Muscle of back (tissue), 11 donors: Measurements from ENCODE around the gene CDC42BPA. TPM values are rescaled to one million over a fixed set of nuclear protein-coding genes. Genes with fewer than 3 reads are reported as not detected.
A peak's percentile ranks its signal among the peaks of the same experiment; 100 is the strongest.

ENCODE experiments used
- DNase-seq, 3 donors: peaks; one replicate each; pipeline versions ENCODE4 v3.0.0 to v3.0.0-alpha.2; 2013
- polyA plus RNA-seq, 10 donors: library from polyadenylated mRNA; unstranded; fragments of 120-200 nt; gene quantifications; one replicate each; pipeline ENCODE4 v1.2.1, GENCODE V29; 2013; ENCODE audit not compliant: insufficient read length in 10 of 10

Gene CDC42BPA
- polyA plus RNA-seq, 10 donors = 27.0 to 36.1 (median 31.9) TPM

DNA sequence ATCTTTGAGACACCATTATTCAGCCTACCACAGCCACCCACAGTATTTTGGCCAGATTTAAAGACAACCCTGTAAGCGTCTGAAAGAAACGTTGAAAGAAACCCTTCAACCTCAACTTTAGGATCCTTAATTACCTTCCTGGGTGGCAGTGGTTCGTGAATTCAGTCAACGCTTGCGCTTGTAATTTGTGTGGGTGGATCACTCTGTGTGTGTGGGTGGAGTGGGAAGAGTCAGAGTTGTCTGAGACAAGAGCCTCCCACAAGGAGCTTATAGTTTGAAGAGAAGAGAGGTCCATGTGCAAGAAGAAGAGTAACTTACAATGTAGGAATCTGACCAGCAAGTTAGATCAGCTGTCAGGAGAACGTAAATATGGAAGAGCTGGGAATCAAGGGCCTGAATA is 369.8 kb downstream of the CDC42BPA start:
- no peak for DNase-seq

DNA sequence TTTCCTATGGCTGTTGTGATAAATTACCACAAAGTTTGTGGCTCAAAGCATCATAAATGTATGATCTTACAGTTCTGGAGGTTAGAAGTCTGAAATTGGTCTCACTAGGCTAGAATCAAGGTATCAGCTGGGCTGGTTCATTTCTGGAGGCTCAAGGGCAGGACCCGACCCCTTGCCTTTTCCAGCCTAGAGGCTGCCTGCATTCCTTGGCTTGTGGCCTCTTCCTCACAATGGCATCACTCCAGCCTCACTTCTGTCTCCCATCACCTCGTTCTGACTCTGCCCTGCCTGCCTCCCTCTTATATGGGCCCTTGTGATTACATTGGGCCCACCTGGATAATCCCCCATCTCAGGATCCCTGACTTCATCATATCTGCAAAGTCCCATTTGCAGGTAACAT is 370.2 kb downstream of the CDC42BPA start:
- DNase-seq = no peak

GRCh38 chr1:226946841-226947240 is 371.5 kb downstream of the CDC42BPA start:
- no peak for DNase-seq

DNA sequence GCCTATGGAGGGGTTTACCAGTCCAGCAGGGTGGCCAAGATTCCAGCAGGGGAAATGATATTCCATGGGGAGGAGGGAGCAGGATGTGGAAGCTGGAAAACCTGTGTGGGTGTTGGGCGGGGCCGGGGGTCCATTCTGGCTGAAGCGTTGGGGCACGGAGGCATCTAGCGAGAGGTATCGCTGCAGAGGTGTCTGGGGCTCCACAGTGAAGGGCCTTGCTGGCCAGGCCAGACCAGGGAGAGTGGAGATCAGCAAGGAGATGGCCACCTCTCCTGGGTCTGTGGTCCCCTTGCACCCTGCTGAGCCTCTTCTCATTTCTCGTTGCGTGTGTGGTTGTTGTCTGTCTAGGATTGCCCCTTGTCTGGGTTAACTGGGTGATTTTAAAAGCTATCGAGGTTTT is 372.0 kb downstream of the CDC42BPA start:
- DNase-seq = no peak

DNA sequence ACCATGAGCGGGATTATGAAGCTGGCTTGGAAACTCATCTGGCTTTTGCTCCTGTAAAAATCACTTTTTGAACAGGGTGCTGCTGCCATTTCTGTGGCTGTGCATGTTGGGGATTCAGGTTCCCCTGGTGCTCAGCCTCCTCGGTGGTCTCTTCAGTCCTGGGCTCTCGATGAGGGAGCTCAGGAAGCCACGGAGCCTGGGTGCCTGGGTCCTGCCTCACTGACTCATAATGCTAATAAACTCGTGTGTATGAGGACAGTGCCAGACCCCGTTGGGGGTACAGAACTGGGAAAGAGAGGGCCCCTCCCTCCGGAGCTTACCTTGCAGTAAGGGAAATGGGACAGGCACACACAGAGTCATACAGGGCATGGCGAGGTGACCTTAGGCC is 372.4 kb downstream of the CDC42BPA start:
- no peak for DNase-seq

GRCh38 chr1:226945106-226945857 is 373.0 kb downstream of the CDC42BPA start:
- peak in 2 of 3 donors; percentile 18 to 25 for DNase-seq

DNA sequence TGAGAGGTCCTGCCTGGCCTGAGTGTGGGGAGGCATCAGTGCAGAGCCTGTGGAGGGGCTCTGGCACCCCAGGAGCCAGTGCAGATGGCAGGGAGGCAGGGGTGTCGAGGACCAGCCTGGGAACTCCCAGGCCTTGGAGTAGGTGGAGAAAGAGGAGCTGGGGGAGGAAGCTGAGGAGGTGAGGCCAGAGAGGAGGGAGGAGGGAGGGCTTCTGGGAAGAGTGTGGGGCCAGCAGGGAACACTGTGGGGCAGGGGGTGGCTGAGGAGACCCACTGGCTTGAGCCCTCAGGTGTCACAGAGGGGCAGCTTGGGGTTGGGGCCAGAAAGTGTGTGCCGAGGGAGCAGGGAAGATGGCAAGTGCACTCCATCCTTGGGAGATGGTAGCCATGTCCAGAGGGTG is 374.4 kb downstream of the CDC42BPA start:
- DNase-seq = no peak

DNA sequence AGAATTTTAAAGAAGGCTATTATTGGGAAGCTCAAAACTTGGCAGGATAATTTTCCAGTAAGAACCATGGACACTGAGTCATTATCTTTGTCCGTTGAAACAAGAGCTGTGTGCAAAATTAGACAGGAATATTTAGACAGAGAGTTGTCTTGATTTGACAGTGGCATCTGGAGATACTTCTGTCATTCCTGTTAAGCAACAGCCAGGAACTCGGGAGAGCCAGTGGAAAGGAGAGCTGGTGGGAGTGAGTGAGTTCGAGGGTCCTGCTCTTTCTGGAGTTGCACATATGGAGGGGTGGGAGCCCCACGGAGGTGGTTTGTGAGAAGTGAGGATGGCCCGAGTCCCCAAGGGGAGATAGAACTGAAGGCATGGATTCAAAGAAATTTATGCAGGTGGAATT is 375.1 kb downstream of the CDC42BPA start:
- DNase-seq = no peak

DNA sequence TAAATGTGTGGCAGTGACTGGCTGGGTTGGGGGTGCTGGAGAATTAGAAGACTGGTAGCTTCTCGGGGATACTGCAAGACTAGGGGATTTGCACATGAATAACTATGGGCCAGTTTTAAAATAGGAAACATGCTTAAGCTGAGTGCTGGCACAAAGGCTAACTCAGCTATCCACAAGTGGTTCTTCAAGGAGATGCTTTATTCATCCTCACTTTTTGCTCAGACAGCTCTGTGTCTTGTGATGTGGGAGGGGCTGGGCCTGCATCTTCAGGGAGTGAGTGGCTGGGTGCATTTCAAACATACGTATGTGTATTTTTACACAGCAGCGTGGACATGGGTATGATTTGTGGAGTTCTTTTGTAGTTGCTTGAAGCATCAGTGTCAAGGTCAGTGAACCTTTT is 375.9 kb downstream of the CDC42BPA start:
- no peak for DNase-seq

DNA sequence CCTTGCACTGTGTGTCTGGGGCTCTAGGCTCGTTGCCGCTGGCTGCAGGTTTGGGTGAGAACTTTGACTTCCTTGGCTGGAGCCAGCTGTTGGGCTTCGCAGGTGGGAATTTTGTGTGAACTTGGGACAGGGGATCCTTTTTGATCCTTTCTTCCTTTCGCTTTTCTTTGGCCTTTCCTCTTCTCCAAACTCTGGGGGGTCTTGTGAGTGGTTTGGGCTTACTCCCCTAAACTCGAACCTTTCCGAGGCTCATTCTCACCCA is 377.6 kb downstream of the CDC42BPA start:
- no peak for DNase-seq

DNA sequence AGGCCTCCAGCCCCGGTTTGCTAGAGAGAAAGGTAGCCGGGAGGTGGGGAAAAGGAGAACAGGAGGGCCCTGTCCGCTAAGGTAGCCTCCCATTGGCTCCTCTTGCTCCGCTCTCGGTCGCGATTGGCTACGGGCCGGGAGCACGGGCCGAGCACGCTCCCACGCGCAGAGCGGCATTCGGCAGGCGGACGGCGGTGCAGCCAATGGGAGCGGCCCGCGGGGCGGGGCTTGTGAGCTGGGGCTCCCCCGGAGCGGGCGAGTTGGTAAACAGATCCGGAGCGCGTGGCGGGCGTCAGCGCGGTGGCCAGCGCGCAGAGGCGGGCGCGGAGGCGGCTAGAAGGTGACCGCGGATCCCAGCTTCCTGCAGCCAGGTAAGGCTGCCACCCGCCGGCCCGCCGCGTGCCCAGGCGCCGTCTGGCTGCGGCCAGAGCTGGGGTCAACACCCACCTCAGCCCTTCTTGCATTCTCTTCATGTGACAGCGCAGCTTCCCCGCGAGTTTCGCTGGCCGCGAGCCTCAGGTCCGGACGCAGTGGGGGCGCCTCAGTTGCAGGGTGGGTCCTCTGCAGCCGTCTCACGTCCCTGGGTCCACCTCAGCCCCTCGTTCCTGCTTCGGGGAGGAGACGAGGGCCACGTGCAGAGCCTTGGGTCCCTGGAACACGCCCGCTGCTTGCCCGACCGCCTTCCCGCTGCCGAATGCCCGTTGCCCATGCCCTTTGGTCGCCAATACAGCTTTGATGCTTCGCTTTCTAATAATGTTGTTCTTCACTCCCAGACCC is 378.1 kb downstream of the CDC42BPA start, which contains the start of gene COQ8A:
Gene COQ8A, plus strand, starts transcription at position 266 of the 777 bp plus-strand sequence. CDS start 21,092 bp downstream, outside the sequence.
- DNase-seq = peak; percentile 99 to 100 (median 100)

Other genes with a start within 250 kb of the CDC42BPA start
- 10 to 100 TPM in 3 of 10 donors, 1 to 10 TPM in 7; 6.3 to 11.4 (median 8.8) TPM for gene ZNF678, start 245.1 kb upstream of the CDC42BPA start, polyA plus RNA-seq